HepG2 (cell line): ENCODE measurements around the gene ST3GAL2. TPM values are rescaled to one million over a fixed set of nuclear protein-coding genes. Genes with fewer than 3 reads are reported as not detected.

Experiments
- ATAC-seq: fragments of 200-7000 bp; cut with Tn5 transposase; 3 replicates; pipeline ENCODE4 v1.9.1; 2020; ENCODE audit warnings: mild to moderate bottlenecking, moderate library complexity
- BruUV-seq: library from RNA; stranded (reverse); fragments of 400-500 nt; replicated peaks from 2 replicates; lab custom pipeline; 2021; lab: Mats Ljungman, UMichigan
- CTCF ChIA-PET: fragments of 300-600 bp; formaldehyde crosslinking; extraction: SDS; loops from one replicate; lab custom pipeline; 2021; ENCODE audit warnings: low total read pairs, inconsistent platforms, low intra/inter-chr PET ratio; lab: Yijun Ruan, JAX
- POLR2A ChIA-PET: fragments of 350-600 bp; sonication (Branson Sonifier 250); formaldehyde crosslinking; loops from one replicate; lab custom pipeline; 2020; ENCODE audit warnings: antibody characterized with exemption, inconsistent platforms; lab: Yijun Ruan, JAX
- DNase-seq: peaks from one replicate; pipeline ENCODE4 v3.0.0-alpha.2; 2015; ENCODE audit warnings: low spot score
- FAIRE-seq: peaks from 3 replicates; lab custom pipeline; 2011; peaks lifted over from hg19 to GRCh38; lab: Jason Lieb, UNC
- H2AFZ ChIP-seq: one replicate; pipeline ENCODE4 v1.6.1; 2011; ENCODE audit warnings: low read length, inconsistent platforms
- H3K27ac ChIP-seq: fragments of 300-600 bp; 3 replicates; pipeline ENCODE4 v1.8.0; 2011; ENCODE audit warnings: mixed run types, mild to moderate bottlenecking, mixed read lengths, low read length, inconsistent platforms; ENCODE audit not compliant: insufficient read depth; ENCODE audit errors: extremely low read length
- H3K27me3 ChIP-seq, 2 experiments: fragments of 200-600 bp in 1 of 2; 2 replicates in 1 of 2; 3 replicates in 1 of 2; pipeline versions ENCODE4 v1.6.0 to v1.8.0; 2011; ENCODE audit warnings: low read length in 2 of 2, mild to moderate bottlenecking in 2 of 2, moderate library complexity in 2 of 2, inconsistent platforms in 1 of 2; ENCODE audit not compliant: insufficient read depth in 2 of 2, control insufficient read depth in 1 of 2
- H3K36me3 ChIP-seq, 2 experiments: fragments of 200-600 bp in 1 of 2; replicated peaks in 1 of 2; 2 replicates in 1 of 2; 3 replicates in 1 of 2; pipeline versions ENCODE4 v1.5.1 to v1.8.0; 2011; ENCODE audit warnings: low read length in 2 of 2, inconsistent platforms in 1 of 2; ENCODE audit not compliant: insufficient read depth in 2 of 2, control insufficient read depth in 1 of 2
- H3K4me1 ChIP-seq: 2 replicates; pipeline ENCODE4 v1.5.1; 2012; ENCODE audit warnings: low read length, inconsistent platforms; ENCODE audit not compliant: insufficient read depth
- H3K4me2 ChIP-seq: 2 replicates; pipeline ENCODE4 v1.6.0; 2011; ENCODE audit warnings: low read depth, low read length, inconsistent platforms
- H3K4me3 ChIP-seq, 3 experiments: fragments of 200-600 bp in 1 of 3; sonication (generic), shearing (Covaris generic) in 1 of 3; replicated peaks in 1 of 3; 2 replicates each; pipeline ENCODE4 v1.5.1; 2011 to 2016; ENCODE audit warnings: low read length in 3 of 3, inconsistent platforms in 2 of 3, low read depth in 2 of 3, mild to moderate bottlenecking in 2 of 3, control low read depth in 1 of 3, mixed read lengths in 1 of 3; ENCODE audit not compliant: insufficient read depth in 1 of 3
- H3K79me2 ChIP-seq: one replicate; pipeline ENCODE4 v1.6.1; 2011; ENCODE audit warnings: low read length, inconsistent platforms; ENCODE audit not compliant: insufficient read depth
- H3K9ac ChIP-seq: 2 replicates; pipeline ENCODE4 v1.6.0; 2011; ENCODE audit warnings: mild to moderate bottlenecking, low read depth, low read length, inconsistent platforms; ENCODE audit not compliant: insufficient read depth
- H3K9me3 ChIP-seq: 2 replicates; pipeline ENCODE4 v1.5.1; 2012; ENCODE audit warnings: mild to moderate bottlenecking, low read length
- H4K20me1 ChIP-seq: 2 replicates; pipeline ENCODE4 v1.6.0; 2011; ENCODE audit warnings: inconsistent platforms, mild to moderate bottlenecking, low read length, moderate library complexity; ENCODE audit not compliant: insufficient read depth
- GLMP ChIP-seq: sonication (generic); formaldehyde crosslinking; IDR thresholded peaks from 2 replicates; pipeline ENCODE4 v1.9.0; 2021; ENCODE audit warnings: missing genetic modification reagents, mild to moderate bottlenecking, borderline replicate concordance
- ZNF770 ChIP-seq: sonication (generic); formaldehyde crosslinking; IDR thresholded peaks from 2 replicates; pipeline ENCODE4 v1.5.0; 2020; ENCODE audit warnings: mild to moderate bottlenecking, missing genetic modification reagents
- ZNF816 ChIP-seq: sonication (generic); formaldehyde crosslinking; IDR thresholded peaks from 2 replicates; pipeline ENCODE4 v1.8.0; 2022; ENCODE audit warnings: missing genetic modification reagents, mild to moderate bottlenecking, borderline replicate concordance
- ZSCAN21 ChIP-seq: sonication (generic); formaldehyde crosslinking; IDR thresholded peaks from 2 replicates; pipeline ENCODE4 v1.8.0; 2022; ENCODE audit warnings: mild to moderate bottlenecking, missing genetic modification reagents, moderate library complexity, borderline replicate concordance
- WGBS: methylation state at CpG from one replicate; pipeline ENCODE4 v1.1.6; 2017; ENCODE audit warnings: low lambda C conversion rate; 5-methylcytosine and 5-hydroxymethylcytosine counted together
- in situ Hi-C: cut with HindIII; loops from 2 replicates; pipeline ENCODE4 v1.10.0; 2017; ENCODE audit warnings: low pct_unique_long_range_greater_than_20kb; ENCODE audit not compliant: extremely low pct_ligation_motif_present
- intact Hi-C: fragments of 100-400 bp; cut with micrococcal nuclease; formaldehyde crosslinking; loops from one replicate; pipeline ENCODE4 v1.10.0; 2022; ENCODE audit not compliant: unreplicated experiment
- polyA plus RNA-seq, 8 experiments: library from polyadenylated mRNA; depleted of rRNA in 3 of 8; stranded (reverse) in 7 of 8; unstranded in 1 of 8; fragments of >200 nt; fragmentation: Illumina TruSeq in 4 of 8; extraction: Trizol in 4 of 8; gene quantifications; 2 replicates each; pipeline versions ENCODE4 v1.2.1 to v1.2.3, GENCODE V29; 2011 to 2016; ENCODE audit warnings: low read depth in 4 of 8, missing spikeins in 1 of 8, mixed read lengths in 1 of 8; ENCODE audit not compliant: insufficient read depth in 1 of 8
- total RNA-seq, 5 experiments: library from RNA; depleted of rRNA; stranded (reverse); fragments of >200 nt; fragmentation: Illumina TruSeq; extraction: Trizol; gene quantifications; 2 replicates each; pipeline ENCODE4 v1.2.3, GENCODE V29; 2016; ENCODE audit warnings: low read depth in 1 of 5

The ST3GAL2 gene
- total and polyA plus RNA-seq, 2 of the 13 experiments (the other 11 are each of a cell fraction or from before 2014, with no cell fraction given): 16.3 to 24.9 TPM

GRCh38 chr16:70377782-70378181, 61.1 kb downstream of the ST3GAL2 start:
- POLR2A ChIA-PET: interaction anchor here (1.5 kb wide), 1 partner anchor 50 kb away, joined by 4 read pairs; no protein-coding TSS in a partner anchor
- peaks cover 9 to 29% of the 10 kb centered on the region in 2 experiments for H3K36me3 ChIP-seq
- no peak overlapping the region for H2AFZ ChIP-seq
- no peak overlapping the region for H3K27ac ChIP-seq
- no peak overlapping the region for H3K4me3 ChIP-seq
- in situ Hi-C loops (no loop called here), intact Hi-C loops (no loop called here)
- H3K4me1 ChIP-seq: peaks cover 24% of the 10 kb centered on the region
- H3K27me3 ChIP-seq: no peaks in the 10 kb centered on the region; a peak in 1 of 5 replicates
- ATAC-seq: no peak
- TF ChIP-seq ZSCAN21 (CRISPR knock-in tag) (no peak), ZNF770 (CRISPR knock-in tag) (no peak), GLMP (no peak), ZNF816 (CRISPR knock-in tag) (0 out of 2 replicates have a peak, but pooled peaks have one; percentile 26)
- no peaks in the 10 kb centered on the region for H3K9me3 ChIP-seq
- DNase-seq: no peak
- CTCF ChIA-PET: no interaction called here
- no peak overlapping the region for H3K9ac ChIP-seq
- no peak for FAIRE-seq
- no peaks in the 10 kb centered on the region for H4K20me1 ChIP-seq
- no TSS peak for BruUV-seq
- H3K4me2 ChIP-seq: no peak overlapping the region
- H3K79me2 ChIP-seq: peaks cover 15% of the 10 kb centered on the region
- 98% methylated on average over 2 of the region's 2 CpGs for WGBS
